Measurements from ENCODE around the gene EMP2.
A peak's percentile ranks its signal among the peaks of the same experiment; 100 is the strongest.
"Not testable (repeated sequence)": the region's sequence is repeated elsewhere in the genome, so short reads cannot be mapped to it uniquely, and the experiment has no call there.

The EMP2 gene

DNA sequence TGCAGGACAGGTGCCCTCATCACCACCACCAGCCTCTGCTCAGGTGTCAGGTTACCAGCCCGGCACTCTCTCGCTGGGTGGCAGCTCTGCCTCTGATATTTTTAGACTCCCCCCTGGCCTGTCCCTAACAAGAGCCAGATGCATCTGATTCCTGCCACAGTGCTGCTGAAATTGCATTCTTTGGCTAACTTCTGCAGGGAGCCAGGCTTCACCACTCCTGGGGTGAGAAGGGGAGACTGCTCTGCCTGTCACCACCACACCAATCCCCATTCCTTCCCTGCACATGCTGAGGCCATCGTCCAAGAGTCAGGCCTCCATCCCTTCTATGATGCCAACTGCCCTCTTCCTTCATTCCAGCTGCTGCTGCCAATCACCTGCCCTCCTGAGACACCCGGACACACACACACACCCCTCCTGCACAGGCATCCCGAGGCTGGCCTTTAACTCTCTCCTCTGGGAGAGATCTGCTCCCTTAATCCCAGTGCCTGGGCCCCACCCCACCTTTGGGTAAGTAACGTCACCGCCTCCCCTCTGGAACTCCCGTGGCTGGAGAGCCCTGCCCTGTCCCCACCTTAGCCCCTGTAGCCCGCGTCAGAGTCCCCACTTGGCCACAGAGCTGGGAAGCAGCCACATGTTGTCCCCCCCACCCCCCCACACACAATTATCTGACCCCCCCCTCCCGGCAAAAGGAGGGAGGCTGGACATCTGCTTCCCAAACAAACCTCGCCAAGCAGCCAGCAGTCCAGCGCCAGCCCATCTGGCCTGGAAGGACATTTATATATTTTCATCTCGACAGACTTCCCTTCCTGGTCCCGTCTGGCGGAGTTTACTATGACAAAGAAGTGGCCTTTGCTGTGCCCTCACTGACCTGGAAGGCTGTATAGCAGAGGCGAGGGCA lies 2.8 kb downstream of the EMP2 start:
- no peak for DNase-seq

DNA sequence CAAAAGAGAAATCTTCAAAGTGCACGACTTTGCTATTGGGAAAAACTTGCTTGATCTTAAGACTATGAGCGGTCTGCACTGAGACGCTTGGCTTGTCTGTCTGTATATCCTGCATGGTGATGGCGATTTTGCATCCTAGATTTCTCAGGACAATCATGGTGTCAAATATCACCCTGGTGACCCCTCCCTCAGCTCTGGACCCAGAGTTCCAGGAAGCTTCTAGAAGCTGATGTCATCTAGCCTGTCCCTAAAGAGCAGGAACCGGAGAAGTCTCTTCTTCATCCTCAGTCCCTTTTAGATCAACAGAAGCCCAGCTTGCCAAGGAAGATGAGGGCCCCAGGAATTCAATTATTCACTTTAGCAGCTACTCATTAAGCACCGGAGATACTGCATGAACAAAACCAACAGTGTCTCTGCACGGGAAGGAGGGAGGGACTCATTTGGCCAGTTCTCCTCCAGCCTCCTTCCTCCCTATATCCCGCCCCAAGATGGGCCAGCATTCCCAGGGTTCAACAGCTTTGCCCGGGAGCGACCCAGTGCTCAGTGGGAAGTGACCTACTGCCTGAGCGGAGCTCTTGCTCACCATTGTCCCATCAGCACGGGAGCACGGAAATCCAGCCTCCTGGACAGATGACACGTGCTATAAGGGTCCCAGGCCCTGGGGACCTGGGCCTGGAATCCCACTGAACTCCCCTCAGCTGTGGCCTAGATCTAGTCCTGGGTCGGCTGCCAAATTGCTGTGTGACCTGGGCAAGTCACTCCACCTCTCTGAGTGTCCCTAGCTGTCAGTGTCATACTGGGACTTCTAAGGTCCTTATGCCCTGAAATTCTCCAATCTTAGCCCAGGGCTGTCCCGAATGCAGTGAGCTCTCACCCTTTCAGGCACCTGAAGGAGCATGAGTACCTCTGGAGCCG lies 3.8 kb downstream of the EMP2 start:
- no peak for DNase-seq

DNA sequence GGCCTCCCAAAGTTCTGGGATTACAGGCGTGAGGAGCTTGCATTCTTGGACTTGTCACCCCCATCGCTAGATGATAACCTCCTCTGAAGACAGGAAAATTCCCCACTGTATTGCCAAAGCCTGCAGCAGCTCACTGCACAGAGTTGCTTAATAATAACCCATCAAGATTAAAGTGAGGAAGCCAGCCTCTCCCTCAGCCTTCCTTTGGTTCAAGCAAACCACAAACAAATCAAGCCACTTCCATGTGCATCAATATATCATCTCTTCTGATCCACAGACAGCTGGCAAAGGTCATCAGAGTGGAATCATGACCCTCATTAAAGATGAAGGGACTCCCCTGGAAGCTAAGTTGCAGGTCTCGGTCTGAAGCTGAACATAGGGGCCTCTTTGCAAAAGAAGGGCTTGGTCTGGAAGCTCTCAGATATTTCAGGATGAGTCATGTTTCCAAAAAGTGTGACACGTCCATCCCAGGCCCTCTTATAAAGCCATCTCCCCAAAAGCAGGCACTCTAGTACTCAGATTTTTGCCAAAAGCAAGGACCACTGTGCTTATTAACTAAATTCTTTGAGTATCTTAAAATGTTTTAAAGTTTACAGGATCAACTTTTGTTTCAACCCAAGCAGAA lies 4.8 kb downstream of the EMP2 start:
- DNase-seq, result no peak

DNA sequence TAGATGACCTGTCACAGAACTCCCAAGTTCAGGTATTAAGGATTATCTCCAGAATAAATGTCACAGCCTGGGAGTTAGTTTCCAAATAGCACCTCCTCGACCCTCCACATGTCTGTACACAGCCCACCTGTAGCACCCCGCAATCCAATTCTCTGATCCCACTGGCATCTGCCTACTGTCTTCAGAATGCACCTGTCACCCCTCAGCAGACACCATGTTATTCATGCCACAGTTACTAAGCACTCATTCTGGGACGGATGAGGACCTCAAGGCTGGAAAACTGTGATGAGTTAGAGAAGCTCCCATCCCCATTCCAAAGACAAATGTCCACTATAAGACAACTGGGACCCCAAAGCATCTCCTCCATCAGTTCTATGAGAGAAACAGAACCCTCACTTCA lies 7.8 kb downstream of the EMP2 start:
- DNase-seq, result no peak

DNA sequence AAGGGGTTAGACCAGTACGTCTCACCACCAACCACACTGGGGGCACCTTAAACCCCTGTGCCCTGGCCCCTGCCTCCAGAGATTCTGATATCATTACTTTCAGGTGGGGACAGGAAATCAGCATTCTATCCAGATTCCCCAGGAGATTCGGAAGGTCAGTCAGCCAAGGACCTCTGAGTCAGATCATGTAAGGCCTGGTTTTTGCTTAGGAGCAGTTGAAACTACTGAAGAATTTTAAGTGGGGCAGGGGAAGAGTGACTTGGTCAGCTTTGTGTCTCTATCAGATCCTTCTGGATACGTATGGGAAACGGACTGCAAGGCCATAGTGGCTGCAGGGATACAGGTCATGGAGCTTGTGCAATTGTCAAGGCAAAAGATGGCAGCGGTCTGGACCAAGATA lies 9.0 kb downstream of the EMP2 start:
- DNase-seq, result no peak

DNA sequence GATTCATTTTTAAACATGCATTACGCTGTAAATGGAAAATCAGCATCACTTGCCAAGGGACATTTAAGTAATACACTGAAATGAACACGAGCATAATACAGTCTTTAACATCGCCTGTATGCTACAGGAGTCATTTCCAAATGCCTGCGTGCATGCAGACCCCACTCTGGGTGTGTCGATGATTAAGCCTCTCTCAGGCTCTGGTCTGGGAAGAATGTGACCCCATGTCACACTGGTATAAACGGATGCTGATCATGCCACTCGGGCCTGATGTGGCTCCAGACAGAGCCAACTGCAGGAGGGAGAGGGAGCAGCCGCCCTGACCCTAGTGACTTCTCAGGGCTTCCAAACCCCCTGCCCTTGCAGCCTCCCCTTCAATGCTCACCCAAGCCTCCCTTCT lies 10.8 kb downstream of the EMP2 start:
- no peak for DNase-seq

DNA sequence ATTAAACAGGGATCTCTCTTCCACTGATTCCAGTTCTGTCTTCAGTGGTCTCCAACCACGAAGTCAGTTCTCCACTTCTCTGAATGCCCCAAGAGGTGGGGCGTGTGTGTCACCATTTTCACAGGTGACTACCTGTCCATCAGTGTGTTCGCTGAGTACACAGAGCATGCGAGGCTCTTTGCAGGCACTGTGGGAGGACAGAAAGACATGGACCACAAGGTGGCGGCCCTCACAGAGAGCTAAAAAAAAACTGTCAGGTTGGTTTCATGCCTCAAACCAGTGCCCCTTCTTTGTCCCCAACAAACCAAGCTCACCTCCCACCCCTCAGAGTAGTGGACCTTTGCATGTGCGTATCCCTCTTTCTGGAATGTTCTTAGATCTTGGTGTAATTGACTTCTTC lies 13.8 kb downstream of the EMP2 start:
- DNase-seq, result no peak

DNA sequence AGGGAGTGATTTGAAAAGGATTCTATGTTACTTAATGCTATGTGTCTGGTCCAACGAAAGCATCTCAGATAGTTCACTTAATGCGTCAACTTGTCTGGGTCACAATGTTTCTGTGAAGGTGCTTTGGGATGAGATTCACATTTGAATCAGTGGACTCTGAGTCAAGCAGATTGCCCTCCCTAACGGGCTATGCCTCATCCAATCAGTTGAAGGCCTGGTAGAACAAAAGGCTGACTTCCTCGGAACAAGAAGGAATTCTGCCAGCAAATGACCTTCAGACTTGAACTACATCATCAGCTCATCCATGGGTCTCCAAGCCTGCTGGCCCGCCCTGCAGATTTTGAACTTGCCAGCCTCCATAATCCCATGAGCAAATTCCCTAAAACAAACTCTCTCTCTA lies 15.2 kb downstream of the EMP2 start:
- no peak for DNase-seq

DNA sequence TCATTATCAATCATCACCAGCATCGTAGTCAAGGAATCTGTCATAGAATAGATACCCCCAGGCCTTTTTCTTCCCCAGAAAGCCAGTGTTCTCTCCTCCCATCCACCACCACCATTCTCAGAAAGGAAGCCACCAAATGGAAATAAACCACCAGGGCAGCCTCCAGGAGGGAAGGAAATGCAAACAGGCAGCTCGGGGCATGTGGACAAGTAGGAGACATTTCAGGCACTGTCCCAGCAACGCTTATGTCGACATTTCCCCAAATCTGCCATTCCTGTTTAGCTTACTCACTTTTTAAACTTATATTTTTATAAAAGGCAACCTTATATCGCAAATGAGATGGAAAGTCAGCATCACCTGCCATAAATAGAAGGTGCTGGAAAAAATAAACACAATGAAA lies 15.8 kb downstream of the EMP2 start:
- DNase-seq, result no peak

DNA sequence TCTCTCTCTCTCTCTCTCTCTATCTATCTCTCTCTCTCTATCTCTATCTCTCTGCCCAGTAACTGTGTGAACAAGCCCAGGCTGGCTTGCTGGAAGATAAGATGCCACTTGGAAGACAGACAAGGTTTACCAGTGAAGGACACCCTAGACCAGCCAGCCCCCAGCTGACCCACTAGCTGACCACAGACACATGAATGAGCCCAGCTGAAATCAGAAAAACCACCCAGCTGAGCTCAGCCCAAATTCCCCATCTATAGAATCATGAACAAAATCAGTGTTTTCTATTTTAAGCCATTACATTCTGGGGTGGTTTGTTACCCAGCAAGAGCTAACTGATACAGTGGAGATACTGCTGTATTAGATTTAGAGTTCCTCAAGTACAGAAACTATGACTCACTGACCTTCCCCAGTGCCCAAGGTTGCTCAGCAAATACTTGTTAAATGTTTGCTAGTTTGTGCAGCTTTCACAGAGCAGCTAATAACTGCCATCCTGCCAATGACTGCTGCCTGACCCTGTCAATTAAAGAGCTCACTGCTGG lies 18.0 kb downstream of the EMP2 start:
- DNase-seq, result no peak

DNA sequence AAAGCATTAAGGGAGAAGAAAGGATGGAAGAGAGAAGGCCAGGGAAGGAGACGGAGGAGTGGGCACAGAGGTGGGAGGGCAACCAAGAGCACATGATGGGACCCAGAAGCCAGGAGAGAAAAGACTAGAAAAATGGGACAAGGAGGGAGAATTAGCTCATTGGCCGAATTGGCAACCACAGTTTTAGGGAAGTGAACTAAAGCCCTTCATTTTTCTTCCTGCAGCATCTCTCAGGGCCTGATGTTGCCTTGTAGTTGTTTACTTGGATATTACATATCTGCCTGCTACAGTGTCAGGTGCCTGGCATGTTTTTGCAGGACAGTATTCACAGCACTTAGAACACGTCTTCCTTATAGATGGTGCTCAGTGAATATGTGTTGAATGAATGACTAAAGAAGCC lies 19.0 kb downstream of the EMP2 start:
- no peak for DNase-seq

DNA sequence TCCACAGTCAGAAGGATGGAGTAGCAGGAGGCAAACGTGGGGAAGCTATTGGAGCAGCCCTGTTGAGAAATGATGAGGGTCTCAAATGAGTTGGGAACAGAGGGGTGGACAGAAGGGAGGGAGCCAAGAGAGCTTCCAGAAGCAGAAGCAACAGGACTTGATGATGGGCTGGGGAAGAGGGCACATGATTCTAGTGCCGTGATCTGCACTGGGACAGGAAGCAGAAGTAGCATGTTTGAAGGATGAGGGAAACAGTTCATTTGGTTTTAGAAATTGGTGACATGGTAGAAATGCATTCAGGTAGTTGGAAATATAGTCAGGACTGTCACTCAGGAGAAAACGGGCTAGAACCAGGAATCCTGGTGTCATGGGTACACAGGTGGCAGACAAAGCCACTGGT lies 19.4 kb downstream of the EMP2 start:
- DNase-seq, result no peak

DNA sequence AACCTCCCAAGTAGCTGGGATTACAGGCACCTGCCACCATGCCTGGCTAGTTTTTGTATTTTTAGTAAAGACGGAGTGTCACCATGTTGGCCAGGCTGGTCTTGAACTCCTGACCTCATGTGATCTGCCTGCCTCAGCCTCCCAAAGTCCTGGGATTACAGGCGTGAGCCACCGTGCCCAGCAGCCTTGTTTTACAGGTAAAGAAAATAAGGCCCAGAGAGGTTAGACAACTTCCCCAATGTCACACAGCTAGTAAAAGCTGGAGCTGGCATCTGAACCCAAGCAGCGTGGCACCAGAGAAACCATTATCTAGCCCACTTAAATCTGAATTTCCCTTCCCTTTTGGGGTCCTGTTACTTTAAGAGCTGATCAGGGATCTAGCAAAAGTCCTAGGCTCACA lies 20.6 kb downstream of the EMP2 start:
- not testable (repeated sequence) for DNase-seq

DNA sequence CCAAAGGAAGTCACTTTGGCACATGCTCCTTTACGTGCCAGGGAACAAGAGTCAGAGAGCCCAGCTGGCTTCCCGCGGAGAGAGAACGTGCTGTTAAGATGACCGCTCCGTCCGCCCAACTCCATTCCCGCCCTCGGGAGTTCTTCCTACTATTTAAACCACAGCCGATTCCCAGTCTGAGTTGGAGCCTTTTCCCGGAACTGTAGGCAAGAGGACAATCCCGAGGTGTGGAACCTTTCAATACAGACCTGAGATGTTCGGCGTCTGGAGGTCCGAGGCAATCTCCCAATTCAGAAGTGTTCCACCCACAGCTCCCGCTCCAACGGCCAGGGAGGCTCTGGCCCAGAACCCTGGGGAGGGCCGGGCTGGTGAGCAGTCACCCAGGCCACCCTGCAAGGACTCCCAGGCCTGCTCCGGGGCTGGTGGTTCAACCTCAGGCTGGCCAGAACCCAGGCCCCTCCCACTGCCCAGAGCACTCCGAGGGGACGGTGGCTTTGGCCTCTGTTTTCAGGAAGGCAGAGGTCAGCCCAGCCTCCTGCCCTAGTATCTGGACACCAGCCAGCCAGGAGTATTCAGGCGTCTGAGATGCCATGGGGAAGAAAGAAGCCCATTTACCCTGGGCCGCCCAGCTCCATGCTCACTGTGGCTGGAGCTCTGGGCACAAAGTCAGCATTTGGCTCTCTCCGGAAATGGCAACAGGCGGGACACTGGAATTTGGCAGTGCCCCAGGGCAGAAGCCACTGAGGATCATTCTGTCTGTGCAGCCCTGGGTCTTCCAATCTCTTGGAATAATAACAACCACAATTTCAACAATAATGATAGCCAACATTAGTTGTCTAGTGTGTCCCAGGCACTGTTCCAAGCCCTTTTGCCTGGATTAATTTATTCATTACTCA lies 21.4 kb downstream of the EMP2 start:
- no peak for DNase-seq

DNA sequence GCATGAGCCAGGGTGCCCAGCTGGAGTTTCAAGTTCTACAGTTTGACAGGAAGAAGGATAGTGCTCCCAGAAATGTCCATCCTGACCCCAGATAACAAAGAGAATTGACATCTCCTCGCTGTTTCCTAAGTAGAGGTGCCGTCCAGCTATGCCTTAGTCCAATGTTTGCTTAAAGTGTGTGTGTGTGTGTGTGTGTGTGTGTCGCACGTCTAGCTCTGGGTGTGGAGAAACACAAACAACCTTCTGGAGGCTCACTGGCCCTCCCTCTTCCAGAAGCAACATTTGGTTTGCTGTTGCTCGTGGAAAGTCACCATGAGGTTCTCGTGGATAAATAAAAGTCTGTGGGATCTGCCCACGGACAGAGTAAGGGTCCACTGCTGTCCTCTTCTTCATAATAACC lies 22.1 kb downstream of the EMP2 start:
- DNase-seq, result no peak

DNA sequence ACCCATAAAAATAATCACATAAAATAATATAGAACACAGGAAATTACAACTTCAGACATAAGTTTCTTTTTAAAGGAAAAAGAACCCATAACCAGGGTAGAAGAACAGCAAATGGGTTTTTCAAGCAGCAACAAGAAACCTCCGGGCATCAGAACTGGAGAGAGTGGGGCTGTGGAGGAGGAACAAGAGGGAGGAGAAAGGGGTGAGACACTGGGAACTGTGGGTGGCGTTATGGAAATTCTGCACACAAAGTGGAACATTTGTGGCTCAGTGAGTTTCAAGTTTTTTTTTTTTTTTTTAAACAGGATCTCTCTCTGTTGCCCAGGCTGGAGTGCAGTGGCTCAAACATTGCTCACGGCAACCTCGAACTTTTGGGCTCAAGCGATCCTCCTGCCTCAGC lies 22.6 kb downstream of the EMP2 start:
- DNase-seq, result no peak

DNA sequence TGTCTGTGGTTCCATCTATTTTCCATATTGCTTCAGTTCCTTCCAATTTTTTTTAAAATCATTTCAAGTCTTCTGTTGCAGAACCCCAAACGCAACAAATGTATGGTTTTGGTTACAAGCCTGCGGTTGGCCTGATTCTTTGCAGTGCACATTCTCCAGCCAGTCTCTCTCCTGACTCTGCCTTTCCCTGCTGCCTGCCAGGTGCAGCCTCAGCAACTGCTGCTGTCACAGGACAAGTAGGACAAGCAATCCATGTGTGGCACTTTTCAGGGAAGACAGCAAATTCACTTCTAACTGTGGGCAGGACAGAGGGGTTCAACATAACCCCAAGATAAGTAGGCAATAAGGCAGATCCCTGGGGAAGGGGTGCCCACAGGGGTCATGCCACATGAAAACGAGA lies 24.2 kb downstream of the EMP2 start:
- no peak for DNase-seq

DNA sequence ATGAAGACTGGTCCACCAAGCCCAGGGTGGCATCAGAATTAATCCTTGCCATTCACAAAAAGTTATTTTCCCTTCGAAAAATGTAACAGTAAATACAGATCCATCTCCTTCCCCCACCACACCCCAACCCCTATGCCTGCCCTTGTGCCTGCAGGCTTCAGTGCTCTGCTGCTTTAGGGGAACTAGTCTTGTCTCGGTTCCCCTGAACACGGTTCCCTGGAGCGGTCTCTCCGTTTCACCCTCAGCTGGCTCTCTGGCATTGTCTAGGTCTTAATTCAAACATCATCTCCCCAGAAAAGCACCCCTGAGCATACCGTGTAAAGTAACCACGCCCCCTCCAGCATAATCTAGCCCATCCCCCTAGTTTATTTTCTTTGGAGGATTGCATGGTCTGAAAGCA lies 25.8 kb downstream of the EMP2 start:
- no peak for DNase-seq

DNA sequence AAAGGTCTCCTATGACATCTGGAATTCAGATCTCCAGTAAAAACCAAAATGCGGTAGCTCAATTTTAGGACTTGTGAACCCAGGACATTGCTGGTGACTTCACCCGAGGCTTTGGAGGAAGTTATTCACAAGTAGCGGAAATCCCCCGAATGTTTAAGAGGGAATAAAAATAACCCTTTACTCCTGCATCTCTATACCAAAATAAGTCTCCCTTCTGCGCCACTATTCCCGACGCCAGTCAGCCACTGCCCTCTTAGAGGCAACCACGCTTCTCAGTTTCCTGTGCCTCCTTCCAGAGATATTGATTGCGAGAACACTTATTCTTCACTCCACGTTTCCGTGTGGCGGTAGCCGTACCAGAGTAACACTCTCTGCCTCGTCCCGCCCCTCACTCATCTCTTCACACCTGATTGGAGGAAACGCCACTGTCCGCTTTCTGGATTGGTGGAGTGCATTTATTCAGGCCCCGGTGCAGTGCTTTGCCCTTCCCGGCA lies 27.4 kb downstream of the EMP2 start:
- DNase-seq, result peak in 3 of 4 experiments; percentile 1 to 29 (median 2)

DNA sequence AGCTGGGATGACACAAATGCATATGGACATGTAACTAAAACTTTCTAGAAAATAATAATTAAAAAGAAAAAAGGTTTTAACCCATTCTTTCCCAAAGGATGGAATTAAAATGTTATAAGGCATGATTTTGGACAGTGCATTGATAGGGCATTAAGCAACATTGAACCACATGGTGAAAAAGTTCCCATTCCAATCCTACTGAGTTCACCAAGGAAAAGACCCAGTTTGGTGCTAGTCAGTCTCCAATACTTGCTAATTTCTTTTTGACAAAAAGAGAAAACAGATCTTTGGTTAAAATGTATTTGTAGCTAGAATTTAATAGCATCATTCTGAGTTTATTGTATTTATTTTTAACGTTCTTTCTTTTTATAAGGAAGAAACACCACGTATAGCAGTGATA lies 28.1 kb downstream of the EMP2 start:
- DNase-seq, result no peak

DNA sequence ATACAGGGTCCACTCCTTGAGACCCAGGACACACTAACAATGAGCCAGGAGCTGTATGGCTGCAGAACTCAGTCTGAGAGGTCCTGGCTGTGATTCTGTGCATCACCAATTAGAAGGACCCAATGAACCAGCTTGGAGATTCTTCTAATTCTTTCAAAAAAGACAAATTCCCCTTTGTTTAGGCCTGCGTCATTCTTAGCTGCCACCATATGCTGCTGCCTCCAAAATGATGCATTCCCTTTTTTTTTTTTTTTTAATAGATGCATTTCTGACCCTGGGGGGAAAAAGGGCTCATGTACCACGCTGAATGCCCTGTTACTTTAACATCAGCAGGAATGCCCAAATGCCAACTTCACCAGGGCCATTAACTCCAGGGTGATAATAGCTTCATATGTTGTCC lies 28.5 kb downstream of the EMP2 start:
- no peak for DNase-seq

DNA sequence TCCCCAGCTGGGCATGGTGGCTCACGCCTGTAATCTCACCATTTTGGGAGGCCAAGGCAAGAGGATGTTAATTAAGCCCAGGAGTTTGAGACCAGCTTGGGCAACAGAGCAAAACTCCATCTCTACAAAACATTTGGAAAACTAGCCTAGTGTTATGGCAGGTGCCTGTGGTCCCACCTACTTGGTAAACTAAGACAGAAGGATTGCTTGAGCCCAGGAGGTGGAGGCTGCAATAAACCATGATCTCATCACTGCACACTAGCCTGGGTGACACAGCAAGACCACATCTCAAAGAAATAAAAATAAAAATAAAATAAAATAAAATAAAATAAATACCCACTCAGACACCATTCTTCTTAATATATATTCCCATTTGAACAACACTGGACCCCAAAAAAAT lies 32.0 kb downstream of the EMP2 start:
- no peak for DNase-seq

Data from activated naive CD4-positive, alpha-beta T cell (primary cell).